Body of pancreas (tissue), 4 donors: ENCODE results near the gene RFTN1. TPM values are rescaled to one million over a fixed set of nuclear protein-coding genes. Genes with fewer than 3 reads are reported as not detected.
"Not testable (repeated sequence)": the region's sequence is repeated elsewhere in the genome, so short reads cannot be mapped to it uniquely, and the experiment has no call there.

ENCODE experiments used
- ATAC-seq: fragments of 150-250 bp; one replicate; pipeline ENCODE4 v1.9.1; 2016
- DNase-seq, 4 donors: peaks; one replicate each; pipeline ENCODE4 v3.0.0-alpha.2; 2019
- H3K27ac ChIP-seq, 4 donors: fragments of 200-600 bp; sonication (generic); 1 replicate in 3 of 4; 2 replicates in 1 of 4; pipeline versions ENCODE4 v1.5.1 to v1.6.1; 2016 to 2019; ENCODE audit warnings: mild to moderate bottlenecking in 1 of 4, mixed read lengths in 1 of 4, moderate library complexity in 1 of 4
- H3K27me3 ChIP-seq, 2 donors: fragments of 200-600 bp; sonication (generic); one replicate each; pipeline ENCODE4 v1.6.0; 2016; ENCODE audit warnings: mild to moderate bottlenecking in 1 of 2
- H3K36me3 ChIP-seq, 2 donors: fragments of 200-600 bp; sonication (generic); replicated peaks in 1 of 2; 2 replicates each; pipeline ENCODE4 v1.5.1; 2016; ENCODE audit warnings: low read depth in 2 of 2; ENCODE audit not compliant: insufficient read depth in 1 of 2
- H3K4me1 ChIP-seq: fragments of 200-600 bp; sonication (generic); one replicate; pipeline ENCODE4 v1.6.0; 2016
- H3K4me3 ChIP-seq, 2 donors: fragments of 200-600 bp; sonication (generic); 1 replicate in 1 of 2; 2 replicates in 1 of 2; pipeline ENCODE4 v1.5.1; 2016 to 2019
- H3K9me3 ChIP-seq, 3 donors: fragments of 200-600 bp; sonication (generic); 1 replicate in 2 of 3; 2 replicates in 1 of 3; pipeline ENCODE4 v1.5.1; 2016
- POLR2A ChIP-seq, 3 donors: fragments of 450-650 bp; IDR thresholded peaks; one replicate each; pipeline ENCODE4 v1.6.1; 2016; ENCODE audit warnings: antibody characterized with exemption in 3 of 3, mild to moderate bottlenecking in 2 of 3
- WGBS, 2 donors: methylation state at CpG; one replicate each; pipeline ENCODE4 v1.1.5; 2017; 5-methylcytosine and 5-hydroxymethylcytosine counted together
- intact Hi-C: fragments of 100-400 bp; cut with DNase I; formaldehyde crosslinking; loops from one replicate; pipeline ENCODE4 v1.15.1; 2023
- total RNA-seq, 2 donors: library from RNA; depleted of rRNA; stranded (reverse); fragments of >200 nt; gene quantifications; one replicate each; pipeline ENCODE4 v1.1.0, GENCODE V29; 2016
- TF ChIP-seq, protein P1 (sequence below), 7 experiments: fragments of 450-650 bp in 4 of 7; fragments of 200-600 bp in 3 of 7; sonication (generic) in 3 of 7; IDR thresholded peaks; one replicate each; pipeline ENCODE4 v1.5.1; 2016 to 2019; ENCODE audit warnings: antibody characterized with exemption in 7 of 7

The RFTN1 gene
- total RNA-seq, 2 donors from 2014 or later: 6.5 to 28.0 TPM

DNA sequence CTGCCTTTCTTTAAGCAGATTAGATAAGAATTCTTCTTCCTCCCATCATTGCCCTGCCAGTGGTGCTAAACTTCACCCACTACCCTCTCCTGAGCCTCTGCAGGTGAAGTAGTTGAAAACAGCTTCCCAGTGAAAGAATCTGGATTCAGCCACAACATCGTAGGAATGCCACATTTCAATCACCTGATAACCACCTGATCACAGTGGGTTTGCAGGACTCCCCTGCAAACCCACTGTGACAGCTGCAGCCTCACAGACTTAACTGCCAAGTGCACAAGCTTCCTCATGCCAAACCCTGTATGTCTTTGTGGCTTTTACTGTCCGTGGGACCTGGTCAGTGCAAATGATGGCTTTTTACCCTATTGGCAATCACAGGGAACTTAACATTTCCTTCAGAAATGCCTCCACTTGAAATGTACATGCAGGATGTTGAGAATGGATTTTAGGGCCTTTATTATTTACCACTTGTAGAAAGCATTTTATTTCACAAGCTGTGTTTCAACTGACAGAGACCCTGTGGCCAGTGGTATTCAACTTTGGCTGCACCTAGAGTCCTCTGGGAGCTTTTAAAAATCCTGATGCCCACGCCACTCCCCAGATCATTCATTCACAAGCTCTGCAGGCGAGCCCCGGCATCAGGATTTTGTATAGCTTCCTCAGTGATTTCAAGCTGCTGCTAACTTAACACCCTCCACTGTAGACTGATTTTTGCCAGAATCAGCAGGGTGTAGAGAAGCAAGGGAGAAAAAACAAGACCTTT, 199.4 kb downstream of the RFTN1 start:
- DNase-seq (no peak), ATAC-seq (no peak)
- no peak overlapping the region for H3K27ac ChIP-seq
- intact Hi-C loops: no loop called here
- H3K4me1 ChIP-seq: no peaks in the 10 kb centered on the region
- peaks cover 0 to 1% of the 10 kb centered on the region in 2 donors for H3K36me3 ChIP-seq
- TF ChIP-seq POLR2A (IDR thresholded peaks at IDR 0.05): no peak
- TF ChIP-seq, protein P1, sequence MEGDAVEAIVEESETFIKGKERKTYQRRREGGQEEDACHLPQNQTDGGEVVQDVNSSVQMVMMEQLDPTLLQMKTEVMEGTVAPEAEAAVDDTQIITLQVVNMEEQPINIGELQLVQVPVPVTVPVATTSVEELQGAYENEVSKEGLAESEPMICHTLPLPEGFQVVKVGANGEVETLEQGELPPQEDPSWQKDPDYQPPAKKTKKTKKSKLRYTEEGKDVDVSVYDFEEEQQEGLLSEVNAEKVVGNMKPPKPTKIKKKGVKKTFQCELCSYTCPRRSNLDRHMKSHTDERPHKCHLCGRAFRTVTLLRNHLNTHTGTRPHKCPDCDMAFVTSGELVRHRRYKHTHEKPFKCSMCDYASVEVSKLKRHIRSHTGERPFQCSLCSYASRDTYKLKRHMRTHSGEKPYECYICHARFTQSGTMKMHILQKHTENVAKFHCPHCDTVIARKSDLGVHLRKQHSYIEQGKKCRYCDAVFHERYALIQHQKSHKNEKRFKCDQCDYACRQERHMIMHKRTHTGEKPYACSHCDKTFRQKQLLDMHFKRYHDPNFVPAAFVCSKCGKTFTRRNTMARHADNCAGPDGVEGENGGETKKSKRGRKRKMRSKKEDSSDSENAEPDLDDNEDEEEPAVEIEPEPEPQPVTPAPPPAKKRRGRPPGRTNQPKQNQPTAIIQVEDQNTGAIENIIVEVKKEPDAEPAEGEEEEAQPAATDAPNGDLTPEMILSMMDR (IDR thresholded peaks at IDR 0.05): no peak
- H3K27me3 ChIP-seq: no peaks in the 10 kb centered on the region
- H3K4me3 ChIP-seq: no peak overlapping the region
- no peaks in the 10 kb centered on the region for H3K9me3 ChIP-seq
- WGBS, 2 donors: 86 to 89% methylated on average over 5 of the region's 5 CpGs

DNA sequence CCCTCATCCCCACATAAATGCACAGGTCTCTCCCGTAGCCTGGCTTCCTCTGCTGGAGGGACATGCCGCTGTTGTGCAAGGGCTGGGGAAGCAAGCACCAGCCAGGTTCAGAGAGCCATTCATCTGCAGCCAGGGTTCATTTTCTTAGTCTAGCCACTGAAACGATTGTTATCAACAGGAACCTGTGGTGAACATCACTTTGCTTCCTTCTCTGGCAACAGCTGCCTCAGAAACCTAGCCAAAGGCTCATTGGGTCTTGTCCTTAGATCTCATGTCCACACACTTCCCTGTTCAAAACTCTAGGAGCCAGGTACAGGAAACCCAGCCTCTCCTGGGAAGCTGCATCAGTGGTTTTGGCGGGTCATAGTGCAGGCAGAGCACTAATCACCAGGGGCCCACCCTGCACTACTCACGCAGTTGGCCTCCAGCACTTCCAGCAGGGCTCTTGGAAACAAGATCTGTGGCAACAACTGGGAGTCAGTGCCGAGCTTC, 201.5 kb downstream of the RFTN1 start:
- no peak overlapping the region for H3K4me3 ChIP-seq
- no peak for TF ChIP-seq POLR2A (IDR thresholded peaks at IDR 0.05)
- TF ChIP-seq, protein P1 (IDR thresholded peaks at IDR 0.05): no peak
- WGBS, 2 donors: 69 to 87% methylated on average over 6 of the region's 6 CpGs
- H3K27ac ChIP-seq: no peak overlapping the region
- intact Hi-C loops: no loop called here
- no peaks in the 10 kb centered on the region for H3K27me3 ChIP-seq
- no peaks in the 10 kb centered on the region for H3K9me3 ChIP-seq
- H3K36me3 ChIP-seq: peaks cover 0 to 1% of the 10 kb centered on the region in 2 donors
- DNase-seq: peak in 1 of 4 donors; percentile 10
- H3K4me1 ChIP-seq: no peaks in the 10 kb centered on the region
- ATAC-seq: no peak

DNA sequence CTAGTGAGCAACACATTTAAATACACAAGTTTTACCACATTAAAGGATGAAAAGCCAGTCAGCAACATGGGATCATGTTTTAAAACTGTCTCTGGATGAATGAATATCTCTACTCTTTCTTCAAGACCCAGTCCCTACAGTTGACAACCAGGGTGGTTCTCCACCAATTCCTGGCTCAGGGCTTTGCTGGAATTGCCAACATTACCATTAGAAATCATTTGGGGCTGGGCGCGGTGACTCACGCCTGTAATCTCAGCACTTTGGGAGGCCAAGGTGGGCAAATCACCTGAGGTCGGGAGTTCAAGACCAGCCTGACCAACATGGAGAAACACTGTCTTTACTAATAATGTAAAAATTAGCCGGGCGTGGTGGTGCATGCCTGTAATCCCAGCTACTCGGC, 203.0 kb downstream of the RFTN1 start:
- 95 to 96% methylated on average over 7 of the region's 7 CpGs for WGBS, 2 donors
- H3K4me3 ChIP-seq, DNase-seq, H3K27me3 ChIP-seq, H3K36me3 ChIP-seq, ATAC-seq, H3K4me1 ChIP-seq, H3K27ac ChIP-seq, intact Hi-C loops, H3K9me3 ChIP-seq: not testable (repeated sequence)

DNA sequence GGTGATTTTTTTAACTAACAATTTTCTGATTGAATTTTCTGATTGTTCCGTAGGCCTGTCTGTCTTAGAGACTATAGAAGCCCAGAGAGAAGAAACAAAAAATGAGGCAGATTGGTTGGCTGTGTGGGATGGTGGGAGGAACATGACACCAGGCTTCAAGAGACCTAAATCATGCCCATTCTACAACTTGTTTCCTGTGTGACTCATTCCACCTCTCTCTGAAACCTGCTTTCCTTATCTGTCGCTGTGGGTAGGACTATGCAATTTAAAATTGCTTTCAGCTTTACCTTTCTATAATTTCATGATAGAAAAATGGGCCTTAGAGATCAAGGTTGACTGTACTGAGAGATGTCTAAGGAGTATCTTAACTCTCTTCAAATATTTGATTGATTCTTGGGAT, 203.9 kb downstream of the RFTN1 start:
- Histone ChIP-seq H3K4me3 (no peak overlapping the region), H3K36me3 (peaks cover 0 to 1% of the 10 kb centered on the region in 2 donors), H3K4me1 (no peaks in the 10 kb centered on the region), H3K27me3 (no peaks in the 10 kb centered on the region), H3K27ac (no peak overlapping the region), H3K9me3 (no peaks in the 10 kb centered on the region)
- TF ChIP-seq POLR2A (IDR thresholded peaks at IDR 0.05): no peak
- TF ChIP-seq, protein P1 (IDR thresholded peaks at IDR 0.05): no peak
- no peak for DNase-seq
- intact Hi-C loops: no loop called here
- ATAC-seq: no peak
- WGBS, 2 donors: 39 to 85% methylated on average over 2 of the region's 2 CpGs

DNA sequence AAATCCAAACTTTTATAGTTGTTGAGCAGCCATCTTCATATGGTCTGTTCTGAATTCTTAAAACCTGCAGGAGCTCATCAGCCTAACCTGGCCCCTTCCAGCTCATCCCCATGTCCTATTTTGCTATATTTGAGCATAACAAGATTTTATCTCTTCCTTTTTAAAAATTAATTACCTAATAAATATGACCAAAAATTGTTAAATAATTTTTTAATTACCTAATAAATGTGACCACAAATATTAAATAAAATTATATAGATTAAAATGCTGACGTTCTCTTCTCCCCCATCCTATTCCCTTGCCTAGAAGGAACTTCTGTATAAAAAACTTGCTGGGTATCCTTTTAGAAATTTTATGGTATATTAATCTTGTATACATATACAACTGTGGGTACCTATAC, 204.8 kb downstream of the RFTN1 start:
- intact Hi-C loops: no loop called here
- ATAC-seq (no peak), DNase-seq (no peak)
- no peaks in the 10 kb centered on the region for H3K27me3 ChIP-seq
- H3K36me3 ChIP-seq: peaks cover 0 to 1% of the 10 kb centered on the region in 2 donors
- H3K9me3 ChIP-seq: no peaks in the 10 kb centered on the region
- no peak overlapping the region for H3K27ac ChIP-seq
- WGBS, 2 donors: 92 to 93% methylated on average over 1 of the region's 1 CpG
- no peak overlapping the region for H3K4me3 ChIP-seq
- H3K4me1 ChIP-seq: no peaks in the 10 kb centered on the region
- TF ChIP-seq, protein P1 (IDR thresholded peaks at IDR 0.05): no peak
- no peak for TF ChIP-seq POLR2A (IDR thresholded peaks at IDR 0.05)
